WTC11 (cell line): ENCODE measurements around the gene KRT80. TPM values are rescaled to one million over a fixed set of nuclear protein-coding genes. Genes with fewer than 3 reads are reported as not detected.

ENCODE experiments used
- ATAC-seq: fragments of 200-7000 bp; cut with Tn5 transposase; 2 replicates; pipeline ENCODE4 v1.10.0; 2021; ENCODE audit warnings: mild to moderate bottlenecking, moderate library complexity
- CTCF ChIA-PET: fragments of 300-600 bp; sonication (Branson Sonifier 250); formaldehyde crosslinking; loops from one replicate; lab custom pipeline; 2021; ENCODE audit warnings: antibody characterized with exemption; lab: Charles Lee
- POLR2A ChIA-PET: fragments of 350-600 bp; sonication (Branson Sonifier 250); formaldehyde crosslinking; loops from one replicate; lab custom pipeline; 2021; ENCODE audit warnings: antibody characterized with exemption; lab: Charles Lee
- DNase-seq: peaks from one replicate; pipeline ENCODE4 v3.0.0; 2021; ENCODE audit warnings: low spot score
- H3K27ac Mint-ChIP-seq: 2 replicates; pipeline ENCODE4 v1.8.0; 2021; ENCODE audit warnings: mixed read lengths
- H3K27me3 Mint-ChIP-seq: 2 replicates; pipeline ENCODE4 v1.8.0; 2021; ENCODE audit warnings: low read depth, mild to moderate bottlenecking, moderate library complexity, mixed read lengths
- H3K36me3 Mint-ChIP-seq: 2 replicates; pipeline ENCODE4 v1.8.0; 2021; ENCODE audit warnings: mixed read lengths
- H3K4me1 Mint-ChIP-seq: 2 replicates; pipeline ENCODE4 v1.8.0; 2022; ENCODE audit warnings: mixed read lengths
- H3K4me3 Mint-ChIP-seq: 2 replicates; pipeline ENCODE4 v1.8.0; 2021; ENCODE audit warnings: mild to moderate bottlenecking, moderate library complexity, mixed read lengths
- H3K9me3 Mint-ChIP-seq: 2 replicates; pipeline ENCODE4 v1.8.0; 2021; ENCODE audit warnings: mixed read lengths
- CREM ChIP-seq: sonication (generic); formaldehyde crosslinking; IDR thresholded peaks from 2 replicates; pipeline ENCODE4 v1.8.1; 2022; ENCODE audit warnings: mild to moderate bottlenecking, missing genetic modification reagents, moderate library complexity
- E2F1 ChIP-seq: sonication (generic); formaldehyde crosslinking; IDR thresholded peaks from 2 replicates; pipeline ENCODE4 v1.8.0; 2022; ENCODE audit warnings: mild to moderate bottlenecking, missing genetic modification reagents
- E2F4 ChIP-seq: sonication (generic); formaldehyde crosslinking; IDR thresholded peaks from 2 replicates; pipeline ENCODE4 v1.8.1; 2022; ENCODE audit warnings: low read depth, mild to moderate bottlenecking, moderate library complexity, missing genetic modification reagents, borderline replicate concordance
- FOXJ3 ChIP-seq: sonication (generic); formaldehyde crosslinking; IDR thresholded peaks from 2 replicates; pipeline ENCODE4 v1.9.0; 2021; ENCODE audit warnings: missing genetic modification reagents, mild to moderate bottlenecking, borderline replicate concordance
- GTF2I ChIP-seq: fragments of 250-450 bp; sonication (Bioruptor Pico); conservative IDR thresholded peaks from 2 replicates; pipeline ENCODE4 v1.4.0; 2021; ENCODE audit warnings: mild to moderate bottlenecking
- HMGA2 ChIP-seq: fragments of 250-450 bp; sonication (Bioruptor Pico); IDR thresholded peaks from 2 replicates; pipeline ENCODE4 v1.4.0; 2021; ENCODE audit warnings: mild to moderate bottlenecking, moderate library complexity
- IRF2 ChIP-seq: sonication (generic); formaldehyde crosslinking; IDR thresholded peaks from 2 replicates; pipeline ENCODE4 v1.8.0; 2022; ENCODE audit warnings: low read depth, missing genetic modification reagents, borderline replicate concordance
- NFE2L1 ChIP-seq: sonication (generic); formaldehyde crosslinking; IDR thresholded peaks from 2 replicates; pipeline ENCODE4 v1.8.1; 2023; ENCODE audit warnings: missing genetic modification reagents
- NR2C2 ChIP-seq: sonication (generic); formaldehyde crosslinking; IDR thresholded peaks from 2 replicates; pipeline ENCODE4 v1.8.0; 2022; ENCODE audit warnings: mild to moderate bottlenecking, missing genetic modification reagents
- RELA ChIP-seq: sonication (generic); formaldehyde crosslinking; IDR thresholded peaks from 2 replicates; pipeline ENCODE4 v1.8.1; 2022; ENCODE audit warnings: missing genetic modification reagents, mild to moderate bottlenecking, borderline replicate concordance
- RORB ChIP-seq: fragments of 250-450 bp; sonication (Bioruptor Pico); IDR thresholded peaks from 2 replicates; pipeline ENCODE4 v1.9.0; 2021; ENCODE audit warnings: mild to moderate bottlenecking
- TP53 ChIP-seq: sonication (generic); formaldehyde crosslinking; IDR thresholded peaks from 2 replicates; pipeline ENCODE4 v1.8.1; 2023; ENCODE audit warnings: mild to moderate bottlenecking, missing genetic modification reagents
- ZNF263 ChIP-seq: sonication (generic); formaldehyde crosslinking; IDR thresholded peaks from 2 replicates; pipeline ENCODE4 v1.8.1; 2022; ENCODE audit warnings: low read depth, mild to moderate bottlenecking, moderate library complexity, missing genetic modification reagents
- ZNF317 ChIP-seq: sonication (generic); formaldehyde crosslinking; IDR thresholded peaks from 2 replicates; pipeline ENCODE4 v1.8.1; 2023; ENCODE audit warnings: low read depth, mild to moderate bottlenecking, moderate library complexity, missing genetic modification reagents, borderline replicate concordance
- total RNA-seq: library from RNA; stranded (reverse); gene quantifications from 3 replicates; pipeline ENCODE4 v1.2.3, GENCODE V29; 2021
- TF ChIP-seq, protein P1 (sequence below): sonication (generic); formaldehyde crosslinking; IDR thresholded peaks from 2 replicates; pipeline ENCODE4 v1.8.1; 2022; ENCODE audit warnings: mild to moderate bottlenecking, missing genetic modification reagents, moderate library complexity, borderline replicate concordance
- TF ChIP-seq, protein P2 (sequence below): sonication (generic); formaldehyde crosslinking; IDR thresholded peaks from 2 replicates; pipeline ENCODE4 v1.8.1; 2023; ENCODE audit warnings: mild to moderate bottlenecking, missing genetic modification reagents, borderline replicate concordance
- TF ChIP-seq, protein P3 (sequence below): sonication (generic); formaldehyde crosslinking; conservative IDR thresholded peaks from 2 replicates; pipeline ENCODE4 v1.8.1; 2023; ENCODE audit warnings: mild to moderate bottlenecking, low read depth, missing genetic modification reagents, moderate library complexity

The KRT80 gene
- total RNA-seq, 1 experiment from 2014 or later: 0.11 TPM

GRCh38 chr12:52195065-52195730, 3.4 kb upstream of the KRT80 start:
- ATAC-seq (no peak), DNase-seq (no peak)

More at GRCh38 chr12:52195065-52195730, 3.4 kb upstream of the KRT80 start:
- ChIA-PET CTCF (interaction anchor here (1.3 kb wide), 1 partner anchor 20 kb away, joined by 3 read pairs; no protein-coding TSS in a partner anchor), POLR2A (no interaction called here)
- peak overlapping the region; percentile 30; the same call in 1 of the 2 replicates for H3K27ac Mint-ChIP-seq
- H3K4me3 Mint-ChIP-seq: no peak overlapping the region
- H3K9me3 Mint-ChIP-seq: no peaks in the 10 kb centered on the region
- H3K27me3 Mint-ChIP-seq: no peaks in the 10 kb centered on the region
- H3K4me1 Mint-ChIP-seq: peaks cover 11% of the 10 kb centered on the region
- H3K36me3 Mint-ChIP-seq: no peaks in the 10 kb centered on the region
- TF ChIP-seq HMGA2 (CRISPR knock-in tag): no peak
- TF ChIP-seq E2F1 (CRISPR knock-in tag): no peak
- TF ChIP-seq, protein P1, sequence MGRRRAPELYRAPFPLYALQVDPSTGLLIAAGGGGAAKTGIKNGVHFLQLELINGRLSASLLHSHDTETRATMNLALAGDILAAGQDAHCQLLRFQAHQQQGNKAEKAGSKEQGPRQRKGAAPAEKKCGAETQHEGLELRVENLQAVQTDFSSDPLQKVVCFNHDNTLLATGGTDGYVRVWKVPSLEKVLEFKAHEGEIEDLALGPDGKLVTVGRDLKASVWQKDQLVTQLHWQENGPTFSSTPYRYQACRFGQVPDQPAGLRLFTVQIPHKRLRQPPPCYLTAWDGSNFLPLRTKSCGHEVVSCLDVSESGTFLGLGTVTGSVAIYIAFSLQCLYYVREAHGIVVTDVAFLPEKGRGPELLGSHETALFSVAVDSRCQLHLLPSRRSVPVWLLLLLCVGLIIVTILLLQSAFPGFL (CRISPR knock-in tag): no peak
- no peak for TF ChIP-seq TP53 (CRISPR knock-in tag)
- TF ChIP-seq E2F4 (CRISPR knock-in tag): no peak
- no peak for TF ChIP-seq NR2C2 (CRISPR knock-in tag)
- TF ChIP-seq, protein P2, sequence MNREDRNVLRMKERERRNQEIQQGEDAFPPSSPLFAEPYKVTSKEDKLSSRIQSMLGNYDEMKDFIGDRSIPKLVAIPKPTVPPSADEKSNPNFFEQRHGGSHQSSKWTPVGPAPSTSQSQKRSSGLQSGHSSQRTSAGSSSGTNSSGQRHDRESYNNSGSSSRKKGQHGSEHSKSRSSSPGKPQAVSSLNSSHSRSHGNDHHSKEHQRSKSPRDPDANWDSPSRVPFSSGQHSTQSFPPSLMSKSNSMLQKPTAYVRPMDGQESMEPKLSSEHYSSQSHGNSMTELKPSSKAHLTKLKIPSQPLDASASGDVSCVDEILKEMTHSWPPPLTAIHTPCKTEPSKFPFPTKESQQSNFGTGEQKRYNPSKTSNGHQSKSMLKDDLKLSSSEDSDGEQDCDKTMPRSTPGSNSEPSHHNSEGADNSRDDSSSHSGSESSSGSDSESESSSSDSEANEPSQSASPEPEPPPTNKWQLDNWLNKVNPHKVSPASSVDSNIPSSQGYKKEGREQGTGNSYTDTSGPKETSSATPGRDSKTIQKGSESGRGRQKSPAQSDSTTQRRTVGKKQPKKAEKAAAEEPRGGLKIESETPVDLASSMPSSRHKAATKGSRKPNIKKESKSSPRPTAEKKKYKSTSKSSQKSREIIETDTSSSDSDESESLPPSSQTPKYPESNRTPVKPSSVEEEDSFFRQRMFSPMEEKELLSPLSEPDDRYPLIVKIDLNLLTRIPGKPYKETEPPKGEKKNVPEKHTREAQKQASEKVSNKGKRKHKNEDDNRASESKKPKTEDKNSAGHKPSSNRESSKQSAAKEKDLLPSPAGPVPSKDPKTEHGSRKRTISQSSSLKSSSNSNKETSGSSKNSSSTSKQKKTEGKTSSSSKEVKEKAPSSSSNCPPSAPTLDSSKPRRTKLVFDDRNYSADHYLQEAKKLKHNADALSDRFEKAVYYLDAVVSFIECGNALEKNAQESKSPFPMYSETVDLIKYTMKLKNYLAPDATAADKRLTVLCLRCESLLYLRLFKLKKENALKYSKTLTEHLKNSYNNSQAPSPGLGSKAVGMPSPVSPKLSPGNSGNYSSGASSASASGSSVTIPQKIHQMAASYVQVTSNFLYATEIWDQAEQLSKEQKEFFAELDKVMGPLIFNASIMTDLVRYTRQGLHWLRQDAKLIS: no peak
- no peak for TF ChIP-seq RORB (CRISPR knock-in tag)
- TF ChIP-seq ZNF263 (CRISPR knock-in tag): no peak
- TF ChIP-seq RELA (CRISPR knock-in tag): no peak
- no peak for TF ChIP-seq IRF2 (CRISPR knock-in tag)
- TF ChIP-seq, protein P3, sequence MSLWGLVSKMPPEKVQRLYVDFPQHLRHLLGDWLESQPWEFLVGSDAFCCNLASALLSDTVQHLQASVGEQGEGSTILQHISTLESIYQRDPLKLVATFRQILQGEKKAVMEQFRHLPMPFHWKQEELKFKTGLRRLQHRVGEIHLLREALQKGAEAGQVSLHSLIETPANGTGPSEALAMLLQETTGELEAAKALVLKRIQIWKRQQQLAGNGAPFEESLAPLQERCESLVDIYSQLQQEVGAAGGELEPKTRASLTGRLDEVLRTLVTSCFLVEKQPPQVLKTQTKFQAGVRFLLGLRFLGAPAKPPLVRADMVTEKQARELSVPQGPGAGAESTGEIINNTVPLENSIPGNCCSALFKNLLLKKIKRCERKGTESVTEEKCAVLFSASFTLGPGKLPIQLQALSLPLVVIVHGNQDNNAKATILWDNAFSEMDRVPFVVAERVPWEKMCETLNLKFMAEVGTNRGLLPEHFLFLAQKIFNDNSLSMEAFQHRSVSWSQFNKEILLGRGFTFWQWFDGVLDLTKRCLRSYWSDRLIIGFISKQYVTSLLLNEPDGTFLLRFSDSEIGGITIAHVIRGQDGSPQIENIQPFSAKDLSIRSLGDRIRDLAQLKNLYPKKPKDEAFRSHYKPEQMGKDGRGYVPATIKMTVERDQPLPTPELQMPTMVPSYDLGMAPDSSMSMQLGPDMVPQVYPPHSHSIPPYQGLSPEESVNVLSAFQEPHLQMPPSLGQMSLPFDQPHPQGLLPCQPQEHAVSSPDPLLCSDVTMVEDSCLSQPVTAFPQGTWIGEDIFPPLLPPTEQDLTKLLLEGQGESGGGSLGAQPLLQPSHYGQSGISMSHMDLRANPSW: no peak
- TF ChIP-seq FOXJ3: no peak
- TF ChIP-seq NFE2L1 (CRISPR knock-in tag): no peak
- TF ChIP-seq CREM (CRISPR knock-in tag): no peak
- TF ChIP-seq GTF2I (CRISPR knock-in tag): no peak
- TF ChIP-seq ZNF317 (CRISPR knock-in tag): no peak
